Body of pancreas (tissue), 4 donors: ENCODE data around the gene SGK1. TPM values are rescaled to one million over a fixed set of nuclear protein-coding genes. Genes with fewer than 3 reads are reported as not detected.
"Not testable (repeated sequence)": the region's sequence is repeated elsewhere in the genome, so short reads cannot be mapped to it uniquely, and the experiment has no call there.

Source experiments
- ATAC-seq: fragments of 150-250 bp; one replicate; pipeline ENCODE4 v1.9.1; 2016
- DNase-seq, 4 donors: peaks; one replicate each; pipeline ENCODE4 v3.0.0-alpha.2; 2019
- H3K27ac ChIP-seq, 4 donors: fragments of 200-600 bp; sonication (generic); 1 replicate in 3 of 4; 2 replicates in 1 of 4; pipeline versions ENCODE4 v1.5.1 to v1.6.1; 2016 to 2019; ENCODE audit warnings: mild to moderate bottlenecking in 1 of 4, mixed read lengths in 1 of 4, moderate library complexity in 1 of 4
- H3K27me3 ChIP-seq, 2 donors: fragments of 200-600 bp; sonication (generic); one replicate each; pipeline ENCODE4 v1.6.0; 2016; ENCODE audit warnings: mild to moderate bottlenecking in 1 of 2
- H3K36me3 ChIP-seq, 2 donors: fragments of 200-600 bp; sonication (generic); replicated peaks in 1 of 2; 2 replicates each; pipeline ENCODE4 v1.5.1; 2016; ENCODE audit warnings: low read depth in 2 of 2; ENCODE audit not compliant: insufficient read depth in 1 of 2
- H3K4me1 ChIP-seq: fragments of 200-600 bp; sonication (generic); one replicate; pipeline ENCODE4 v1.6.0; 2016
- H3K4me3 ChIP-seq, 2 donors: fragments of 200-600 bp; sonication (generic); 1 replicate in 1 of 2; 2 replicates in 1 of 2; pipeline ENCODE4 v1.5.1; 2016 to 2019
- H3K9me3 ChIP-seq, 3 donors: fragments of 200-600 bp; sonication (generic); 1 replicate in 2 of 3; 2 replicates in 1 of 3; pipeline ENCODE4 v1.5.1; 2016
- CTCF ChIP-seq, 7 experiments: fragments of 450-650 bp in 4 of 7; fragments of 200-600 bp in 3 of 7; sonication (generic) in 3 of 7; IDR thresholded peaks; one replicate each; pipeline ENCODE4 v1.5.1; 2016 to 2019; ENCODE audit warnings: antibody characterized with exemption in 7 of 7
- POLR2A ChIP-seq, 3 donors: fragments of 450-650 bp; IDR thresholded peaks; one replicate each; pipeline ENCODE4 v1.6.1; 2016; ENCODE audit warnings: antibody characterized with exemption in 3 of 3, mild to moderate bottlenecking in 2 of 3
- WGBS, 2 donors: methylation state at CpG; one replicate each; pipeline ENCODE4 v1.1.5; 2017; 5-methylcytosine and 5-hydroxymethylcytosine counted together
- intact Hi-C: fragments of 100-400 bp; cut with DNase I; formaldehyde crosslinking; loops from one replicate; pipeline ENCODE4 v1.15.1; 2023
- total RNA-seq, 2 donors: library from RNA; depleted of rRNA; stranded (reverse); fragments of >200 nt; gene quantifications; one replicate each; pipeline ENCODE4 v1.1.0, GENCODE V29; 2016

Gene SGK1
- total RNA-seq, 2 donors from 2014 or later = 51.1 to 238 TPM

- H3K4me1 ChIP-seq = peaks cover 60% of the 10 kb centered on the region
- no peak for TF ChIP-seq CTCF (IDR thresholded peaks at IDR 0.05)
- H3K27me3 ChIP-seq = no peaks in the 10 kb centered on the region
- peak overlapping the region in 1 of 4 donors; percentile 79 for H3K27ac ChIP-seq
- intact Hi-C loops = no loop called here
- DNase-seq (no peak), ATAC-seq (no peak)
- H3K4me3 ChIP-seq = no peak overlapping the region
- H3K36me3 ChIP-seq = no peaks in the 10 kb centered on the region
- 93 to 97% methylated on average over 8 of the region's 8 CpGs for WGBS, 2 donors
- H3K9me3 ChIP-seq = no peaks in the 10 kb centered on the region
Observed at GRCh38 chr6:134256862-134257261, 61.0 kb downstream of the SGK1 start.

- H3K4me3 ChIP-seq, H3K27ac ChIP-seq, H3K36me3 ChIP-seq, intact Hi-C loops, H3K27me3 ChIP-seq, ATAC-seq, H3K9me3 ChIP-seq, DNase-seq: not testable (repeated sequence)
- peaks cover 76% of the 10 kb centered on the region for H3K4me1 ChIP-seq
- WGBS, 2 donors = 75 to 85% methylated on average over 2 of the region's 2 CpGs
Observed at GRCh38 chr6:134255280-134255679, 62.6 kb downstream of the SGK1 start.

GRCh38 chr6:134254118-134254517 lies 63.8 kb downstream of the SGK1 start:
- DNase-seq (no peak), ATAC-seq (no peak)
- 33 to 47% methylated on average over 4 of the region's 4 CpGs for WGBS, 2 donors
- no peaks in the 10 kb centered on the region for H3K9me3 ChIP-seq
- H3K27me3 ChIP-seq = no peaks in the 10 kb centered on the region
- H3K4me1 ChIP-seq = peaks cover 77% of the 10 kb centered on the region
- intact Hi-C loops = no loop called here
- no peaks in the 10 kb centered on the region for H3K36me3 ChIP-seq
- H3K4me3 ChIP-seq = no peak overlapping the region
- TF ChIP-seq POLR2A (IDR thresholded peaks at IDR 0.05) (no peak), CTCF (IDR thresholded peaks at IDR 0.05) (no peak)
- H3K27ac ChIP-seq = peak overlapping the region in 3 of 4 donors; percentile 51 to 57 (median 57)

- intact Hi-C loops = no loop called here
- H3K27me3 ChIP-seq = no peaks in the 10 kb centered on the region
- H3K9me3 ChIP-seq = no peaks in the 10 kb centered on the region
- WGBS, 2 donors = 13% methylated on average over 7 of the region's 7 CpGs
- ATAC-seq (peak; percentile 64), DNase-seq (peak; percentile 56 to 75 (median 66))
- peaks cover 77% of the 10 kb centered on the region for H3K4me1 ChIP-seq
- TF ChIP-seq CTCF (IDR thresholded peaks at IDR 0.05) (no peak), POLR2A (IDR thresholded peaks at IDR 0.05) (no peak)
- H3K4me3 ChIP-seq = no peak overlapping the region
- H3K36me3 ChIP-seq = no peaks in the 10 kb centered on the region
- peak overlapping the region in 3 of 4 donors; percentile 51 to 57 (median 57) for H3K27ac ChIP-seq
Observed at GRCh38 chr6:134253681-134254080, 64.2 kb downstream of the SGK1 start.

DNA sequence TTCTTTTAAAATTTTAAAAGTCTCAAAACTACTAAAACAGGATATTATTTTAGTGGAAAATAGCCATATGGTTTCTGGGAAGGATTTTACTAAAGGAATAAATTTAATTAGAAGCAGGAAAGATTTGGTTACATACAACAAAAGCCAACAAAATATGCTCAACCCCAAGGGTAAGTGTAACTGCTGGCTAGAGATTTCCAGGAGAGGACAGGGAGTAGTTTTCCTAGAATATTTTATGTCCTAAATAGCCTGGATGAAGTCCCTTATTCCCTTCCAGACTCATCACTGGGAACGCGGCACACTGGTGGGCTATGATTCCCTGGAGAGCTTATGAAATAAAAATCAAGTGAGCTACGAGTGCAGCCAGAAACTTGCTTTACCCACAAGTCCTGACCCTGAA lies 66.6 kb downstream of the SGK1 start:
- Histone ChIP-seq H3K27ac (peak overlapping the region in 3 of 4 donors; percentile 80 to 88 (median 84)), H3K36me3 (no peaks in the 10 kb centered on the region), H3K9me3 (no peaks in the 10 kb centered on the region), H3K4me3 (no peak overlapping the region), H3K27me3 (no peaks in the 10 kb centered on the region), H3K4me1 (peaks cover 80% of the 10 kb centered on the region)
- no peak for ATAC-seq
- intact Hi-C loops = no loop called here
- no peak for TF ChIP-seq CTCF (IDR thresholded peaks at IDR 0.05)
- TF ChIP-seq POLR2A (IDR thresholded peaks at IDR 0.05) = no peak
- whole genome bisulfite sequencing, 2 donors = 79 to 80% methylated on average over 3 of the region's 3 CpGs
- no peak for DNase-seq
